GM23338 (cell line): Measurements from ENCODE around the gene USP31. TPM values are rescaled to one million over a fixed set of nuclear protein-coding genes. Genes with fewer than 3 reads are reported as not detected.
A peak's percentile ranks its signal among the peaks of the same experiment; 100 is the strongest.

ENCODE experiments used
- ATAC-seq: fragments of 200-7000 bp; cut with Tn5 transposase; 3 replicates; pipeline ENCODE4 v1.9.1; 2020
- DNase-seq: peaks from one replicate; pipeline ENCODE4 v3.0.0-alpha.2; 2015; ENCODE audit warnings: low spot score
- H2AFZ ChIP-seq: fragments of 200-600 bp; sonication (generic); 2 replicates; pipeline ENCODE4 v1.8.0; 2016; ENCODE audit warnings: antibody characterized with exemption, mild to moderate bottlenecking, moderate library complexity
- H3F3A ChIP-seq: fragments of 200-600 bp; sonication (generic); replicated peaks from 2 replicates; pipeline ENCODE4 v1.8.0; 2017; ENCODE audit warnings: antibody characterized with exemption, mixed run types, low read depth
- H3K27ac ChIP-seq: fragments of 200-600 bp; sonication (generic); 2 replicates; pipeline ENCODE4 v1.6.1; 2016; ENCODE audit warnings: low read depth
- H3K27me3 ChIP-seq: fragments of 200-600 bp; sonication (generic); 2 replicates; pipeline ENCODE4 v1.8.0; 2016; ENCODE audit warnings: mild to moderate bottlenecking, mixed run types, moderate library complexity; ENCODE audit not compliant: insufficient read depth
- H3K36me3 ChIP-seq: fragments of 200-600 bp; sonication (generic); 2 replicates; pipeline ENCODE4 v1.8.0; 2016; ENCODE audit warnings: mild to moderate bottlenecking; ENCODE audit not compliant: insufficient read depth
- H3K4me1 ChIP-seq: fragments of 200-600 bp; sonication (generic); 2 replicates; pipeline ENCODE4 v1.8.0; 2016; ENCODE audit warnings: mild to moderate bottlenecking, moderate library complexity; ENCODE audit not compliant: insufficient read depth
- H3K4me2 ChIP-seq: fragments of 200-600 bp; sonication (generic); 2 replicates; pipeline ENCODE4 v1.7.1; 2017; ENCODE audit warnings: mixed run types
- H3K4me3 ChIP-seq: fragments of 200-600 bp; sonication (generic); 2 replicates; pipeline ENCODE4 v1.6.1; 2016; ENCODE audit warnings: mixed run types
- H3K79me2 ChIP-seq: fragments of 200-600 bp; sonication (generic); replicated peaks from 2 replicates; pipeline ENCODE4 v1.8.0; 2017; ENCODE audit warnings: mild to moderate bottlenecking; ENCODE audit not compliant: insufficient read depth
- H3K9me2 ChIP-seq: fragments of 200-600 bp; sonication (generic); 2 replicates; pipeline ENCODE4 v1.8.0; 2017; ENCODE audit not compliant: insufficient read depth
- H4K20me1 ChIP-seq: fragments of 200-600 bp; sonication (generic); replicated peaks from 2 replicates; pipeline ENCODE4 v1.8.0; 2017; ENCODE audit warnings: mild to moderate bottlenecking; ENCODE audit not compliant: insufficient read depth
- H3K27ac Mint-ChIP-seq: 2 replicates; pipeline ENCODE4 v1.8.0; 2020; ENCODE audit warnings: inconsistent platforms, mild to moderate bottlenecking, moderate library complexity, mixed read lengths
- H3K27me3 Mint-ChIP-seq: 3 replicates; pipeline ENCODE4 v1.8.0; 2022; ENCODE audit warnings: low read depth, mild to moderate bottlenecking, moderate library complexity, mixed read lengths, inconsistent platforms; ENCODE audit not compliant: insufficient read depth, poor library complexity
- H3K36me3 Mint-ChIP-seq: 3 replicates; pipeline ENCODE4 v1.8.0; 2021; ENCODE audit warnings: low read depth, mild to moderate bottlenecking, inconsistent platforms, moderate library complexity, mixed read lengths
- H3K4me1 Mint-ChIP-seq: 3 replicates; pipeline ENCODE4 v1.8.0; 2020; ENCODE audit warnings: mild to moderate bottlenecking, inconsistent platforms, mixed read lengths
- H3K4me3 Mint-ChIP-seq: 3 replicates; pipeline ENCODE4 v1.8.0; 2021; ENCODE audit warnings: moderate library complexity, mild to moderate bottlenecking, inconsistent platforms, mixed read lengths
- H3K9me3 Mint-ChIP-seq: 3 replicates; pipeline ENCODE4 v1.8.0; 2020; ENCODE audit warnings: moderate library complexity, mild to moderate bottlenecking, inconsistent platforms, mixed read lengths
- CREB1 ChIP-seq: fragments of 250-450 bp; sonication (Bioruptor Pico); IDR thresholded peaks from 2 replicates; pipeline ENCODE4 v1.5.0; 2020; ENCODE audit warnings: low read depth, mild to moderate bottlenecking, moderate library complexity
- CTCF ChIP-seq, 2 experiments: fragments of 200-600 bp in 1 of 2; sonication (generic) in 1 of 2; conservative IDR thresholded peaks; 2 replicates each; pipeline versions ENCODE4 v1.5.1 to v1.6.1; 2016 to 2017; ENCODE audit warnings: antibody characterized with exemption in 2 of 2, low read depth in 2 of 2, mild to moderate bottlenecking in 2 of 2, moderate library complexity in 1 of 2
- ETS1 ChIP-seq: IDR thresholded peaks from 2 replicates; pipeline ENCODE4 v1.6.1; 2016; ENCODE audit warnings: antibody characterized with exemption
- EZH2 ChIP-seq: fragments of 200-600 bp; sonication (generic); IDR thresholded peaks from one replicate; pipeline ENCODE4 v1.8.0; 2017; ENCODE audit warnings: antibody characterized with exemption, mild to moderate bottlenecking, low read depth; ENCODE audit not compliant: unreplicated experiment
- EZH2phosphoT487 ChIP-seq: fragments of 200-600 bp; sonication (generic); IDR thresholded peaks from one replicate; pipeline ENCODE4 v1.8.1; 2018; ENCODE audit warnings: antibody characterized with exemption; ENCODE audit not compliant: unreplicated experiment
- JUNB ChIP-seq: IDR thresholded peaks from one replicate; pipeline ENCODE4 v1.6.1; 2016; ENCODE audit warnings: antibody characterized with exemption; ENCODE audit not compliant: unreplicated experiment
- NANOG ChIP-seq: IDR thresholded peaks from 2 replicates; pipeline ENCODE4 v1.6.1; 2016; ENCODE audit warnings: antibody characterized with exemption, borderline replicate concordance
- POLR2AphosphoS5 ChIP-seq: IDR thresholded peaks from 2 replicates; pipeline ENCODE4 v1.6.1; 2016; ENCODE audit warnings: antibody characterized with exemption, low read depth
- STAT1 ChIP-seq: IDR thresholded peaks from one replicate; pipeline ENCODE4 v1.6.1; 2016; ENCODE audit warnings: antibody characterized with exemption; ENCODE audit not compliant: unreplicated experiment
- ZNF114 ChIP-seq: fragments of 250-450 bp; sonication (Bioruptor Pico); IDR thresholded peaks from 2 replicates; pipeline ENCODE4 v1.5.0; 2020; ENCODE audit warnings: mild to moderate bottlenecking, moderate library complexity
- ZNF331 ChIP-seq: fragments of 250-450 bp; sonication (Bioruptor Pico); IDR thresholded peaks from 2 replicates; pipeline ENCODE4 v1.5.0; 2020; ENCODE audit warnings: low read depth, mild to moderate bottlenecking, moderate library complexity
- polyA plus RNA-seq: library from polyadenylated mRNA; unstranded; fragments of >200 nt; fragmentation: Nextera tagmentation; extraction: Ambion mirVana; gene quantifications from 2 replicates; pipeline ENCODE4 v1.2.1, GENCODE V29; 2016
- total RNA-seq: library from RNA; depleted of rRNA; stranded (reverse); fragments of >200 nt; shearing (Covaris generic); gene quantifications from 2 replicates; pipeline ENCODE4 v1.2.3, GENCODE V29; 2014
- TF ChIP-seq, protein P1 (sequence below): IDR thresholded peaks from one replicate; pipeline ENCODE4 v1.6.1; 2018; ENCODE audit warnings: antibody characterized with exemption; ENCODE audit not compliant: unreplicated experiment
- TF ChIP-seq, protein P2 (sequence below): fragments of 250-450 bp; sonication (Bioruptor Pico); IDR thresholded peaks from 2 replicates; pipeline ENCODE4 v1.5.0; 2020; ENCODE audit warnings: mild to moderate bottlenecking, moderate library complexity

Gene USP31
- total and polyA plus RNA-seq, 2 experiments from 2014 or later = 4.3 to 17.9 TPM

DNA sequence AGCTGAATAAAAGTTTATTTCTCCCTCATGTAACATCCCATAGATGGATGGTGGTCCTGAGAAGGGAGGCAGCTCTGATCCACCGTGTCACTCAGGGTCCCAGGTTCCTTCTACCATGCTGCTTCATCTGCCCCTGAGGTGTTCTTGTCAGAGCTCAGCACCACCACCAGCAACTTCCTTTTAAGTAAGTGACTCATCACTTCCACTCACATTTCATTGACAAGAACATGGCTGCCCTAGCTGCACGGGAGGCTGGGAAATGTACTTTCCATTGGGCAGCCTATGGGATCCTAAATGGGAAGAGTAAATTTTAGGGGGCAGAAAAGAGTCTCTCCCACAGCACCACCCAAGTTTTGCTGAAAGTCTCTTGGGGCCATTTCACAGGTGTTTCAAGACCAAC is 134.7 kb downstream of the USP31 start:
- Histone ChIP-seq H2AFZ (no peak overlapping the region), H4K20me1 (no peaks in the 10 kb centered on the region), H3F3A (no peaks in the 10 kb centered on the region), H3K36me3 (no peaks in the 10 kb centered on the region), H3K4me2 (no peak overlapping the region), H3K4me1 (no peaks in the 10 kb centered on the region), H3K27me3 (no peaks in the 10 kb centered on the region), H3K79me2 (no peaks in the 10 kb centered on the region), H3K9me2 (no peaks in the 10 kb centered on the region), H3K4me3 (no peak overlapping the region), H3K27ac (no peak overlapping the region)
- Mint-ChIP-seq H3K27ac (peak overlapping the region; percentile 30; the same call in 1 of the 2 replicates), H3K27me3 (no peaks in the 10 kb centered on the region), H3K4me3 (no peak overlapping the region), H3K36me3 (no peaks in the 10 kb centered on the region), H3K9me3 (no peaks in the 10 kb centered on the region), H3K4me1 (no peaks in the 10 kb centered on the region)
- ATAC-seq = no peak
- no peak for DNase-seq
- no peak for TF ChIP-seq POLR2AphosphoS5
- no peak for TF ChIP-seq EZH2
- TF ChIP-seq ETS1 = no peak
- TF ChIP-seq, protein P1, sequence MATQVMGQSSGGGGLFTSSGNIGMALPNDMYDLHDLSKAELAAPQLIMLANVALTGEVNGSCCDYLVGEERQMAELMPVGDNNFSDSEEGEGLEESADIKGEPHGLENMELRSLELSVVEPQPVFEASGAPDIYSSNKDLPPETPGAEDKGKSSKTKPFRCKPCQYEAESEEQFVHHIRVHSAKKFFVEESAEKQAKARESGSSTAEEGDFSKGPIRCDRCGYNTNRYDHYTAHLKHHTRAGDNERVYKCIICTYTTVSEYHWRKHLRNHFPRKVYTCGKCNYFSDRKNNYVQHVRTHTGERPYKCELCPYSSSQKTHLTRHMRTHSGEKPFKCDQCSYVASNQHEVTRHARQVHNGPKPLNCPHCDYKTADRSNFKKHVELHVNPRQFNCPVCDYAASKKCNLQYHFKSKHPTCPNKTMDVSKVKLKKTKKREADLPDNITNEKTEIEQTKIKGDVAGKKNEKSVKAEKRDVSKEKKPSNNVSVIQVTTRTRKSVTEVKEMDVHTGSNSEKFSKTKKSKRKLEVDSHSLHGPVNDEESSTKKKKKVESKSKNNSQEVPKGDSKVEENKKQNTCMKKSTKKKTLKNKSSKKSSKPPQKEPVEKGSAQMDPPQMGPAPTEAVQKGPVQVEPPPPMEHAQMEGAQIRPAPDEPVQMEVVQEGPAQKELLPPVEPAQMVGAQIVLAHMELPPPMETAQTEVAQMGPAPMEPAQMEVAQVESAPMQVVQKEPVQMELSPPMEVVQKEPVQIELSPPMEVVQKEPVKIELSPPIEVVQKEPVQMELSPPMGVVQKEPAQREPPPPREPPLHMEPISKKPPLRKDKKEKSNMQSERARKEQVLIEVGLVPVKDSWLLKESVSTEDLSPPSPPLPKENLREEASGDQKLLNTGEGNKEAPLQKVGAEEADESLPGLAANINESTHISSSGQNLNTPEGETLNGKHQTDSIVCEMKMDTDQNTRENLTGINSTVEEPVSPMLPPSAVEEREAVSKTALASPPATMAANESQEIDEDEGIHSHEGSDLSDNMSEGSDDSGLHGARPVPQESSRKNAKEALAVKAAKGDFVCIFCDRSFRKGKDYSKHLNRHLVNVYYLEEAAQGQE = no peak
- TF ChIP-seq CREB1 = no peak
- no peak for TF ChIP-seq ZNF114 (CRISPR knock-in tag)
- no peak for TF ChIP-seq CTCF (conservative IDR thresholded peaks at IDR 0.05; ENCODE audit: low read depth in 2 of 2)
- no peak for TF ChIP-seq STAT1
- TF ChIP-seq NANOG = no peak
- TF ChIP-seq, protein P2, sequence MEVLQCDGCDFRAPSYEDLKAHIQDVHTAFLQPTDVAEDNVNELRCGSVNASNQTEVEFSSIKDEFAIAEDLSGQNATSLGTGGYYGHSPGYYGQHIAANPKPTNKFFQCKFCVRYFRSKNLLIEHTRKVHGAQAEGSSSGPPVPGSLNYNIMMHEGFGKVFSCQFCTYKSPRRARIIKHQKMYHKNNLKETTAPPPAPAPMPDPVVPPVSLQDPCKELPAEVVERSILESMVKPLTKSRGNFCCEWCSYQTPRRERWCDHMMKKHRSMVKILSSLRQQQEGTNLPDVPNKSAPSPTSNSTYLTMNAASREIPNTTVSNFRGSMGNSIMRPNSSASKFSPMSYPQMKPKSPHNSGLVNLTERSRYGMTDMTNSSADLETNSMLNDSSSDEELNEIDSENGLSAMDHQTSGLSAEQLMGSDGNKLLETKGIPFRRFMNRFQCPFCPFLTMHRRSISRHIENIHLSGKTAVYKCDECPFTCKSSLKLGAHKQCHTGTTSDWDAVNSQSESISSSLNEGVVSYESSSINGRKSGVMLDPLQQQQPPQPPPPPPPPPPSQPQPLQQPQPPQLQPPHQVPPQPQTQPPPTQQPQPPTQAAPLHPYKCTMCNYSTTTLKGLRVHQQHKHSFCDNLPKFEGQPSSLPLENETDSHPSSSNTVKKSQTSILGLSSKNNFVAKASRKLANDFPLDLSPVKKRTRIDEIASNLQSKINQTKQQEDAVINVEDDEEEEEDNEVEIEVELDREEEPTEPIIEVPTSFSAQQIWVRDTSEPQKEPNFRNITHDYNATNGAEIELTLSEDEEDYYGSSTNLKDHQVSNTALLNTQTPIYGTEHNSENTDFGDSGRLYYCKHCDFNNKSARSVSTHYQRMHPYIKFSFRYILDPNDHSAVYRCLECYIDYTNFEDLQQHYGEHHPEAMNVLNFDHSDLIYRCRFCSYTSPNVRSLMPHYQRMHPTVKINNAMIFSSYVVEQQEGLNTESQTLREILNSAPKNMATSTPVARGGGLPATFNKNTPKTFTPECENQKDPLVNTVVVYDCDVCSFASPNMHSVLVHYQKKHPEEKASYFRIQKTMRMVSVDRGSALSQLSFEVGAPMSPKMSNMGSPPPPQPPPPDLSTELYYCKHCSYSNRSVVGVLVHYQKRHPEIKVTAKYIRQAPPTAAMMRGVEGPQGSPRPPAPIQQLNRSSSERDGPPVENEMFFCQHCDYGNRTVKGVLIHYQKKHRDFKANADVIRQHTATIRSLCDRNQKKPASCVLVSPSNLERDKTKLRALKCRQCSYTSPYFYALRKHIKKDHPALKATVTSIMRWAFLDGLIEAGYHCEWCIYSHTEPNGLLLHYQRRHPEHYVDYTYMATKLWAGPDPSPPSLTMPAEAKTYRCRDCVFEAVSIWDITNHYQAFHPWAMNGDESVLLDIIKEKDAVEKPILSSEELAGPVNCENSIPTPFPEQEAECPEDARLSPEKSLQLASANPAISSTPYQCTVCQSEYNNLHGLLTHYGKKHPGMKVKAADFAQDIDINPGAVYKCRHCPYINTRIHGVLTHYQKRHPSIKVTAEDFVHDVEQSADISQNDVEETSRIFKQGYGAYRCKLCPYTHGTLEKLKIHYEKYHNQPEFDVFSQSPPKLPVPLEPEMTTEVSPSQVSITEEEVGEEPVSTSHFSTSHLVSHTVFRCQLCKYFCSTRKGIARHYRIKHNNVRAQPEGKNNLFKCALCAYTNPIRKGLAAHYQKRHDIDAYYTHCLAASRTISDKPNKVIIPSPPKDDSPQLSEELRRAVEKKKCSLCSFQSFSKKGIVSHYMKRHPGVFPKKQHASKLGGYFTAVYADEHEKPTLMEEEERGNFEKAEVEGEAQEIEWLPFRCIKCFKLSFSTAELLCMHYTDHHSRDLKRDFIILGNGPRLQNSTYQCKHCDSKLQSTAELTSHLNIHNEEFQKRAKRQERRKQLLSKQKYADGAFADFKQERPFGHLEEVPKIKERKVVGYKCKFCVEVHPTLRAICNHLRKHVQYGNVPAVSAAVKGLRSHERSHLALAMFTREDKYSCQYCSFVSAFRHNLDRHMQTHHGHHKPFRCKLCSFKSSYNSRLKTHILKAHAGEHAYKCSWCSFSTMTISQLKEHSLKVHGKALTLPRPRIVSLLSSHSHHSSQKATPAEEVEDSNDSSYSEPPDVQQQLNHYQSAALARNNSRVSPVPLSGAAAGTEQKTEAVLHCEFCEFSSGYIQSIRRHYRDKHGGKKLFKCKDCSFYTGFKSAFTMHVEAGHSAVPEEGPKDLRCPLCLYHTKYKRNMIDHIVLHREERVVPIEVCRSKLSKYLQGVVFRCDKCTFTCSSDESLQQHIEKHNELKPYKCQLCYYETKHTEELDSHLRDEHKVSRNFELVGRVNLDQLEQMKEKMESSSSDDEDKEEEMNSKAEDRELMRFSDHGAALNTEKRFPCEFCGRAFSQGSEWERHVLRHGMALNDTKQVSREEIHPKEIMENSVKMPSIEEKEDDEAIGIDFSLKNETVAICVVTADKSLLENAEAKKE = no peak
- no peak for TF ChIP-seq JUNB
- TF ChIP-seq ZNF331 = no peak
- no peak for TF ChIP-seq EZH2phosphoT487
